Adipocyte (in vitro differentiated cells): ENCODE results near the gene ZNF77.
"Not testable (repeated sequence)": the region's sequence is repeated elsewhere in the genome, so short reads cannot be mapped to it uniquely, and the experiment has no call there.

ENCODE experiments used
- DNase-seq: peaks from one replicate; pipeline ENCODE4 v3.0.0-alpha.2; 2015; ENCODE audit warnings: low read depth
- H3K27me3 ChIP-seq: replicated peaks from 2 replicates; pipeline ENCODE4 v1.7.0; 2013; ENCODE audit warnings: mild to moderate bottlenecking, low read length, moderate library complexity; ENCODE audit not compliant: control insufficient read depth, insufficient read depth
- H3K36me3 ChIP-seq: 2 replicates; pipeline ENCODE4 v1.7.0; 2013; ENCODE audit warnings: low read length, mild to moderate bottlenecking, moderate library complexity; ENCODE audit not compliant: control insufficient read depth, insufficient read depth, severe bottlenecking
- H3K4me1 ChIP-seq: 2 replicates; pipeline ENCODE4 v1.7.0; 2013; ENCODE audit warnings: mild to moderate bottlenecking, low read length, moderate library complexity; ENCODE audit not compliant: control insufficient read depth, insufficient read depth
- H3K4me3 ChIP-seq: 2 replicates; pipeline ENCODE4 v1.7.0; 2013; ENCODE audit warnings: mild to moderate bottlenecking, low read length, moderate library complexity
- H3K9ac ChIP-seq: 2 replicates; pipeline ENCODE4 v1.7.0; 2013; ENCODE audit warnings: mild to moderate bottlenecking, low read length, moderate library complexity
- H3K9me3 ChIP-seq: 2 replicates; pipeline ENCODE4 v1.7.0; 2013; ENCODE audit warnings: mild to moderate bottlenecking, low read length, moderate library complexity; ENCODE audit not compliant: control insufficient read depth

ZNF77 gene

GRCh38 chr19:2944775-2945574, at the start of gene ZNF77:
Gene ZNF77, minus strand, starts transcription at chr19:2944971. Its CDS starts 131 bp downstream, at chr19:2944840.
- peak within 1 kb of the TSS; percentile 92 for H3K9ac ChIP-seq
- H3K9me3 ChIP-seq, result no peaks in the 10 kb centered on the region
- peak; percentile 100 for DNase-seq
- peaks cover 31% of the 10 kb centered on the region for H3K4me1 ChIP-seq
- H3K4me3 ChIP-seq, result peak within 1 kb of the TSS; percentile 92
- no peaks in the 10 kb centered on the region for H3K36me3 ChIP-seq
- H3K27me3 ChIP-seq, result no peaks in the 10 kb centered on the region

- Histone ChIP-seq H3K9ac (no peak overlapping the region), H3K9me3 (no peaks in the 10 kb centered on the region), H3K36me3 (no peaks in the 10 kb centered on the region), H3K27me3 (peaks cover 15% of the 10 kb centered on the region), H3K4me3 (no peak overlapping the region), H3K4me1 (peaks cover 3% of the 10 kb centered on the region)
- DNase-seq, result no peak
Observed at GRCh38 chr19:2993579-2993978, 48.8 kb upstream of the ZNF77 start.

GRCh38 chr19:2992958-2993357, 48.2 kb upstream of the ZNF77 start:
- Histone ChIP-seq H3K4me3 (no peak overlapping the region), H3K4me1 (peaks cover 3% of the 10 kb centered on the region), H3K9ac (no peak overlapping the region), H3K27me3 (peaks cover 15% of the 10 kb centered on the region), H3K9me3 (no peaks in the 10 kb centered on the region), H3K36me3 (no peaks in the 10 kb centered on the region)
- no peak for DNase-seq

GRCh38 chr19:2992333-2992732, 47.6 kb upstream of the ZNF77 start:
- not testable (repeated sequence) for H3K9me3 ChIP-seq, H3K36me3 ChIP-seq, H3K4me3 ChIP-seq, H3K4me1 ChIP-seq, DNase-seq, H3K9ac ChIP-seq
- H3K27me3 ChIP-seq, result peaks cover 13% of the 10 kb centered on the region

- H3K4me3 ChIP-seq, result no peak overlapping the region
- H3K36me3 ChIP-seq, result no peaks in the 10 kb centered on the region
- H3K9ac ChIP-seq, result no peak overlapping the region
- no peak for DNase-seq
- H3K4me1 ChIP-seq, result peaks cover 4% of the 10 kb centered on the region
- H3K9me3 ChIP-seq, result no peaks in the 10 kb centered on the region
- H3K27me3 ChIP-seq, result peaks cover 16% of the 10 kb centered on the region
Observed at GRCh38 chr19:2989236-2989946, 44.6 kb upstream of the ZNF77 start.

GRCh38 chr19:2988568-2988967, 43.8 kb upstream of the ZNF77 start:
- Histone ChIP-seq H3K9ac (no peak overlapping the region), H3K4me3 (no peak overlapping the region), H3K9me3 (no peaks in the 10 kb centered on the region), H3K27me3 (peaks cover 16% of the 10 kb centered on the region), H3K36me3 (no peaks in the 10 kb centered on the region), H3K4me1 (peaks cover 10% of the 10 kb centered on the region)
- no peak for DNase-seq

- DNase-seq, result no peak
- H3K9ac ChIP-seq, result no peak overlapping the region
- H3K27me3 ChIP-seq, result peaks cover 11% of the 10 kb centered on the region
- H3K4me3 ChIP-seq, result no peak overlapping the region
- H3K9me3 ChIP-seq, result no peaks in the 10 kb centered on the region
- no peaks in the 10 kb centered on the region for H3K36me3 ChIP-seq
- H3K4me1 ChIP-seq, result peaks cover 17% of the 10 kb centered on the region
Observed at GRCh38 chr19:2987797-2988196, 43.0 kb upstream of the ZNF77 start.

- no peaks in the 10 kb centered on the region for H3K36me3 ChIP-seq
- no peak overlapping the region for H3K9ac ChIP-seq
- H3K9me3 ChIP-seq, result no peaks in the 10 kb centered on the region
- no peak for DNase-seq
- H3K4me3 ChIP-seq, result no peak overlapping the region
- H3K27me3 ChIP-seq, result peaks cover 11% of the 10 kb centered on the region
- H3K4me1 ChIP-seq, result peaks cover 22% of the 10 kb centered on the region
Observed at GRCh38 chr19:2986951-2987524, 42.3 kb upstream of the ZNF77 start.

- Histone ChIP-seq H3K36me3 (no peaks in the 10 kb centered on the region), H3K4me1 (peaks cover 22% of the 10 kb centered on the region), H3K27me3 (peaks cover 11% of the 10 kb centered on the region), H3K9ac (peak overlapping the region; percentile 70), H3K9me3 (no peaks in the 10 kb centered on the region), H3K4me3 (peak overlapping the region; percentile 58)
- no peak for DNase-seq
Observed at GRCh38 chr19:2984215-2984528, 39.4 kb upstream of the ZNF77 start.

- no peaks in the 10 kb centered on the region for H3K36me3 ChIP-seq
- no peaks in the 10 kb centered on the region for H3K9me3 ChIP-seq
- H3K4me1 ChIP-seq, result peaks cover 22% of the 10 kb centered on the region
- peak; percentile 66 for DNase-seq
- peaks cover 11% of the 10 kb centered on the region for H3K27me3 ChIP-seq
- peak overlapping the region; percentile 58 for H3K4me3 ChIP-seq
- H3K9ac ChIP-seq, result peak overlapping the region; percentile 70
Observed at GRCh38 chr19:2983351-2984214, 38.8 kb upstream of the ZNF77 start.

GRCh38 chr19:2982983-2983350, 38.2 kb upstream of the ZNF77 start:
- Histone ChIP-seq H3K4me1 (peaks cover 22% of the 10 kb centered on the region), H3K27me3 (peaks cover 11% of the 10 kb centered on the region)

More at GRCh38 chr19:2982983-2983350, 38.2 kb upstream of the ZNF77 start:
- DNase-seq, result peak; percentile 82
- Histone ChIP-seq H3K9ac (peak overlapping the region; percentile 70), H3K36me3 (no peaks in the 10 kb centered on the region), H3K9me3 (no peaks in the 10 kb centered on the region), H3K4me3 (no peak overlapping the region)
